T-helper 22 cell (primary cell): ENCODE results near the gene SLC8A3.

ENCODE experiments used
- DNase-seq: peaks from one replicate; pipeline ENCODE4 v3.0.0-alpha.2; 2020; ENCODE audit warnings: low read depth

Gene SLC8A3

GRCh38 chr14:69996216-69996615, 192.5 kb downstream of the SLC8A3 start:
- no peak for DNase-seq
